C1 segment of cervical spinal cord (tissue), 14 donors: ENCODE data around the gene PRELP.
"Not testable (repeated sequence)": the region's sequence is repeated elsewhere in the genome, so short reads cannot be mapped to it uniquely, and the experiment has no call there.

Experiments used
- DNase-seq, 14 donors: peaks; one replicate each; lab custom pipeline; 2025; lab: John Stamatoyannopoulos, UW

PRELP gene

GRCh38 chr1:203505526-203506204, 30.1 kb downstream of the PRELP start:
- no peak for DNase-seq

GRCh38 chr1:203506858-203507626, 31.4 kb downstream of the PRELP start:
- DNase-seq, result no peak

GRCh38 chr1:203507759-203508158, 32.2 kb downstream of the PRELP start:
- no peak for DNase-seq

- DNase-seq, result no peak
Observed at GRCh38 chr1:203508463-203509073, 33.0 kb downstream of the PRELP start.

GRCh38 chr1:203509135-203509534, 33.5 kb downstream of the PRELP start:
- no peak for DNase-seq

- no peak for DNase-seq
Observed at GRCh38 chr1:203511513-203511912, 35.9 kb downstream of the PRELP start.

- no peak for DNase-seq
Observed at GRCh38 chr1:203511930-203512329, 36.3 kb downstream of the PRELP start.

- no peak for DNase-seq
Observed at GRCh38 chr1:203512517-203512847, 36.9 kb downstream of the PRELP start.

GRCh38 chr1:203512848-203513584, 37.4 kb downstream of the PRELP start:
- peak in 3 of 14 donors; percentile 19 to 60 (median 47) for DNase-seq

GRCh38 chr1:203513585-203514031, 38.0 kb downstream of the PRELP start:
- no peak for DNase-seq

- no peak for DNase-seq
Observed at GRCh38 chr1:203516184-203516583, 40.6 kb downstream of the PRELP start.

GRCh38 chr1:203516906-203517305, 41.3 kb downstream of the PRELP start:
- DNase-seq, result no peak

GRCh38 chr1:203517426-203518110, 42.0 kb downstream of the PRELP start:
- DNase-seq, result no peak

- not testable (repeated sequence) for DNase-seq
Observed at GRCh38 chr1:203518139-203518538, 42.5 kb downstream of the PRELP start.

- no peak for DNase-seq
Observed at GRCh38 chr1:203518541-203518940, 42.9 kb downstream of the PRELP start.

- DNase-seq, result no peak
Observed at GRCh38 chr1:203519053-203519840, 43.6 kb downstream of the PRELP start.

GRCh38 chr1:203519896-203520295, 44.3 kb downstream of the PRELP start:
- DNase-seq, result no peak

GRCh38 chr1:203520315-203520714, 44.7 kb downstream of the PRELP start:
- DNase-seq, result no peak

- no peak for DNase-seq
Observed at GRCh38 chr1:203521074-203521794, 45.6 kb downstream of the PRELP start.

GRCh38 chr1:203521812-203522211, 46.2 kb downstream of the PRELP start:
- DNase-seq, result no peak
